ENCODE results near the gene PTPN4.

- TF ChIP-seq CTCF (IDR thresholded peaks at IDR 0.05) (no peak), POLR2A (IDR thresholded peaks at IDR 0.05) (no peak)
These were observed 199.0 kb downstream of the PTPN4 start for GRCh38 chr2:119958670-119959268.

Measured in adrenal gland (tissue), 5 donors.